Stimulated activated naive CD4-positive, alpha-beta T cell treated with Interleukin-2 at 50 U/mL for 16 hours (primary cell): ENCODE results near the gene QPCT.
"Not testable (repeated sequence)": the region's sequence is repeated elsewhere in the genome, so short reads cannot be mapped to it uniquely, and the experiment has no call there.

Source experiments
- DNase-seq: peaks from one replicate; lab custom pipeline; 2025; lab: John Stamatoyannopoulos, UW

The QPCT gene

GRCh38 chr2:37391711-37392110, 47.3 kb downstream of the QPCT start:
- DNase-seq, result no peak

- DNase-seq, result no peak
Observed at GRCh38 chr2:37392428-37392827, 48.0 kb downstream of the QPCT start.

GRCh38 chr2:37394263-37394662, 49.8 kb downstream of the QPCT start:
- no peak for DNase-seq

- DNase-seq, result no peak
Observed at GRCh38 chr2:37394796-37395555, 50.5 kb downstream of the QPCT start.

- DNase-seq, result no peak
Observed at GRCh38 chr2:37396890-37397565, 52.6 kb downstream of the QPCT start.

GRCh38 chr2:37398990-37399389, 54.6 kb downstream of the QPCT start:
- DNase-seq, result no peak

GRCh38 chr2:37400041-37400440, 55.6 kb downstream of the QPCT start:
- DNase-seq, result no peak

- DNase-seq, result no peak
Observed at GRCh38 chr2:37402636-37403035, 58.2 kb downstream of the QPCT start.

GRCh38 chr2:37405781-37406180, 61.4 kb downstream of the QPCT start:
- DNase-seq, result no peak

- DNase-seq, result no peak
Observed at GRCh38 chr2:37412231-37412630, 67.8 kb downstream of the QPCT start.

- not testable (repeated sequence) for DNase-seq
Observed at GRCh38 chr2:37413911-37414469, 69.6 kb downstream of the QPCT start.

GRCh38 chr2:37414470-37414949, 70.1 kb downstream of the QPCT start:
- DNase-seq, result no peak

GRCh38 chr2:37415128-37415820, 70.8 kb downstream of the QPCT start:
- DNase-seq, result no peak

GRCh38 chr2:37417321-37417720, 72.9 kb downstream of the QPCT start:
- DNase-seq, result no peak

GRCh38 chr2:37418956-37419355, 74.5 kb downstream of the QPCT start:
- no peak for DNase-seq

GRCh38 chr2:37421686-37422085, 77.3 kb downstream of the QPCT start:
- DNase-seq, result no peak

- no peak for DNase-seq
Observed at GRCh38 chr2:37422816-37423215, 78.4 kb downstream of the QPCT start.
